ENCODE measurements around the gene DGCR2.

- TF ChIP-seq CTCF (IDR thresholded peaks at IDR 0.05) (no peak), POLR2A (IDR thresholded peaks at IDR 0.05) (no peak)
Measured at GRCh38 chr22:19107730-19108074, 14.5 kb downstream of the DGCR2 start.
